Small intestine (tissue), 7 donors: ENCODE results near the gene RBFOX2. TPM values are rescaled to one million over a fixed set of nuclear protein-coding genes. Genes with fewer than 3 reads are reported as not detected.

Experiments used
- DNase-seq, 2 donors: peaks; one replicate each; pipeline versions ENCODE4 v3.0.0 to v3.0.0-alpha.2; 2013
- FAIRE-seq: peaks from 2 replicates; lab custom pipeline; 2012; peaks lifted over from hg19 to GRCh38; lab: Jason Lieb, UNC
- H3K27ac ChIP-seq, 3 donors: one replicate each; pipeline ENCODE4 v1.5.1; 2013; ENCODE audit warnings: low read length in 2 of 3, mild to moderate bottlenecking in 2 of 3, control low read depth in 1 of 3, inconsistent platforms in 1 of 3, low read depth in 1 of 3, moderate library complexity in 1 of 3
- H3K27me3 ChIP-seq, 3 donors: one replicate each; pipeline ENCODE4 v1.6.1; 2013; ENCODE audit warnings: low read length in 3 of 3, inconsistent platforms in 1 of 3; ENCODE audit not compliant: control insufficient read depth in 3 of 3, insufficient read depth in 3 of 3
- H3K36me3 ChIP-seq, 3 donors: one replicate each; pipeline ENCODE4 v1.6.1; 2013; ENCODE audit warnings: low read length in 3 of 3, inconsistent platforms in 1 of 3, low read depth in 1 of 3, mild to moderate bottlenecking in 1 of 3, moderate library complexity in 1 of 3; ENCODE audit not compliant: control insufficient read depth in 3 of 3, insufficient read depth in 2 of 3
- H3K4me1 ChIP-seq, 3 donors: one replicate each; pipeline ENCODE4 v1.6.1; 2013; ENCODE audit warnings: low read length in 2 of 3, inconsistent platforms in 1 of 3, low read depth in 1 of 3, mild to moderate bottlenecking in 1 of 3, moderate library complexity in 1 of 3; ENCODE audit not compliant: control insufficient read depth in 3 of 3, insufficient read depth in 2 of 3
- H3K4me3 ChIP-seq, 3 donors: one replicate each; pipeline ENCODE4 v1.5.1; 2013; ENCODE audit warnings: low read length in 3 of 3, control low read depth in 1 of 3, inconsistent platforms in 1 of 3, low read depth in 1 of 3, mild to moderate bottlenecking in 1 of 3, moderate library complexity in 1 of 3
- H3K9me3 ChIP-seq, 2 donors: one replicate each; pipeline ENCODE4 v1.6.1; 2013; ENCODE audit warnings: low read depth in 1 of 2, low read length in 1 of 2; ENCODE audit not compliant: control insufficient read depth in 2 of 2, insufficient read depth in 1 of 2
- WGBS, 3 donors: extraction: QIAGEN DNeasy Blood & Tissue Kit; methylation state at CpG; one replicate each; pipeline ENCODE4 v1.1.7; 2013; 5-methylcytosine and 5-hydroxymethylcytosine counted together
- polyA plus RNA-seq, 4 donors: library from polyadenylated mRNA; stranded (reverse) in 3 of 4; unstranded in 1 of 4; fragments of 200-250 nt in 3 of 4; fragments of 120-200 nt in 1 of 4; gene quantifications; one replicate each; pipeline versions ENCODE4 v1.2.1 to v1.2.3, GENCODE V29; 2013
- donor health status: healthy with polysubstance abuse.
- donor health status: control.
- donor health status: control.
- donor health status: Bipolar disorder and iron deficiency.
- donor health status: healthy.

Gene RBFOX2
- polyA plus RNA-seq, 4 donors = 12.3 to 43.1 (median 23.8) TPM

DNA sequence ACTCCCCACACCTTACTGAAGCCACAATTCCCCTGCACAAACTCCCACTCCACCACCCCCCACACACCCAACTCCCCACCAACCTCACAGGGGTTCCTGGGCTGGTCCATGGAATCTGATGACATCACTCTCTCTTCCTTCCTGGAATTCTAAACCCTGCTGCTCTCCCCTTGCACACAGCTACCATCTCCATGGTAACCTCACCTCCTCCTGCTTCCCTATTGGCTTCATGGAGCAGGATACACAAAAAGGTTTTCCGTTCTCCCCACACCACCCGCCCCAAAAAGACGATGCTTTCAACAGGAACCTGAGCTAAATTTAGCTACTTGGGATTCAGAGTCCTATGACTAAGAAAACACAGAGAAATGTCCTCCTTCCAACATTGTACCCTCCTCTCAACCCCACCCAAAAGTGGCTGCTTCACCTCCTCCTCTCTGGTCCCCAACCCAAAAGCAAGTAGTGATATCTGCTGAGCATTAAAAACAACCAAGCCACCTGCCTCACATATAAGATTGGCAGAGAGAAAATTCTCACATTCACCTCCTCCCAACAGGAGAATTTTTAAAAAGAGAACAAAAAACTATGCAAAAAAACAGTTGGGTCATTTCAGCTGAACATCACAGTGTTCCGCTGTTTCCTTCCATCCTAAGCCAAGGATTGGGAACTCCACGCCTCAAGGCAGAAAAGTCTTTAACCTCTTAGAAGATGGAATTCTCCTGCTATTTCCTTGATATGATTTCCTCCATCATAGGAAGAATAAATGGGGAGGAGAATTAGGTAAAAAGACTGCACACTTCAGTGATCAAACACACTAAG lies 66.9 kb downstream of the RBFOX2 start:
- no peak overlapping the region for H3K4me3 ChIP-seq
- no peaks in the 10 kb centered on the region for H3K9me3 ChIP-seq
- no peaks in the 10 kb centered on the region for H3K36me3 ChIP-seq
- H3K27ac ChIP-seq = peak overlapping the region in 2 of 3 donors; percentile 63 to 79
- FAIRE-seq = no peak
- H3K27me3 ChIP-seq = no peaks in the 10 kb centered on the region
- WGBS, 3 donors = 51 to 91% (median 81%) methylated on average over 5 of the region's 5 CpGs
- peaks cover 0 to 3% (median 0%) of the 10 kb centered on the region in 3 donors for H3K4me1 ChIP-seq
- peak in 1 of 2 donors; percentile 31 for DNase-seq

DNA sequence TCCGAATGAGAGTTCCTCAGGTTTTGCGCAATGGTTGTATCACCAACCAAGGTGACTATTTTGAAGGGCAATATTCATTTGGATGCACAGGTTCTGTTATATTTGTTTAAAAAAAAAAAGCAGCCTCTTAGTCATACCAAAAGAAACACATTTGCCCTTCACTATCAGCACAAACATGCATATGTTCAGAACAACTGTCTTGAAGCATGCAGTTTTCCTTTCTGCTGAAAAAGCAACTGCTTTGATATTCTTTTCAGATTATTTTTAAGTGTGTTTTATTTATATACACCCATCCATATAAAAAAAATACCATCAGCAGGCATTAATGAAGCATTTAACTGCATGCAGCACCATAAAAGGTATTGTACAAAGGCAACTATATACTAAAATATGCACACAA lies 67.8 kb downstream of the RBFOX2 start:
- WGBS, 3 donors = 92 to 97% (median 94%) methylated on average over 2 of the region's 2 CpGs
- Histone ChIP-seq H3K9me3 (no peaks in the 10 kb centered on the region), H3K36me3 (no peaks in the 10 kb centered on the region), H3K27me3 (no peaks in the 10 kb centered on the region), H3K4me1 (peaks cover 0 to 3% (median 0%) of the 10 kb centered on the region in 3 donors), H3K4me3 (no peak overlapping the region), H3K27ac (peak overlapping the region in 1 of 3 donors; percentile 63)
- no peak for FAIRE-seq
- no peak for DNase-seq

DNA sequence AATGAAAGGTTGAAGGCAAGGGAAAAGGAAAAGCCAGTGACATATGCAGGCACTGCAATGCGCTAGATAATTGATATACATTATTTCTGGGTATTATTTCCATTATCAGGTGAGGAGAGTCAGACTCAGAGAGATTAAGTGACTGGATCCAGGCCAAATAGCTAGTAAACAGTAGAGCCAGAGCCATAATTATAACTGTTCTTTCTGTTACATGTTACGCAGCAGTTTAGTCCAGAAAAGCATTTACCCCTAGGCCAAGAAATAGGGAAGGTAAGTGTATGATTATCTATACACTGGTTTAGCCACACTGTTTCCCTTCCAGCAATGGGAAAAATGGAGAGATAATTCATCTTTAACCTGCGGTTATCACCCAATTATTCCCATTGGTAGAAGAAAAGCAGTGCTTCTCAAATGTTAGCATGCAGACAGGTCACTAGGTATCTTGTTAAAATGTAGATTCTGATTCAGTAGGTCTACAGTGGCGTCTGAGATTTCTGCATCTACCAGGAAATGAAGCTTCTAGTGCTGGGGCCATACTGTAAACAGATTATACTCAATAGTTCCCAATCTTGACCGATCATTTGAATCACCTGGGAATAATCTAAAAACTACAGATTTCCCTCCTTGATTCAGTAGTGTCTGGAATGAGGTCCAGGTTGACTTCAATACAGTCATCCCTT lies 69.4 kb downstream of the RBFOX2 start:
- WGBS, 3 donors = 77 to 88% (median 82%) methylated on average over 5 of the region's 5 CpGs
- Histone ChIP-seq H3K9me3 (no peaks in the 10 kb centered on the region), H3K27me3 (no peaks in the 10 kb centered on the region), H3K4me3 (no peak overlapping the region), H3K4me1 (peaks cover 0 to 3% (median 0%) of the 10 kb centered on the region in 3 donors), H3K27ac (no peak overlapping the region), H3K36me3 (no peaks in the 10 kb centered on the region)
- FAIRE-seq (no peak), DNase-seq (no peak)

DNA sequence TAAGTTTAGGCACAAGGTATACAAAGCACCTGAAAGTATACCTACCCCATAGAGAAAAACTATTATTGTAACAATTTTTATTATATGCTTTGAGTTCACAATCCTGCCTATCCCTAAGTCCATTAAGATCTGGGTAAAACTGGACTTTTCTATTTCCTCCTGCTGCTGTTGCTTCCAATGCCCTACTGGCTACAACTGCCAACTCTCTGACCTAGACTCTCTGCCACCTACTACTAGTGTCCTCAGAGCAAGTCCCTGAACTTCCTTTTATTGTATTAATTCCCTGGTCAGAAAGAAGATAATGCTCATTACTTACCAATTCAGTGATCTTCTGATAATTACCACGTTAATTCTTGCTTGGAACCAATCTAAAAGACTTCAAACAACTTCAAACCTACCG lies 70.3 kb downstream of the RBFOX2 start:
- FAIRE-seq (no peak), DNase-seq (no peak)
- no peak overlapping the region for H3K27ac ChIP-seq
- H3K27me3 ChIP-seq = no peaks in the 10 kb centered on the region
- WGBS, 3 donors = 67 to 70% (median 68%) methylated on average over 2 of the region's 2 CpGs
- no peaks in the 10 kb centered on the region for H3K9me3 ChIP-seq
- peaks cover 0 to 3% (median 0%) of the 10 kb centered on the region in 3 donors for H3K4me1 ChIP-seq
- no peak overlapping the region for H3K4me3 ChIP-seq
- H3K36me3 ChIP-seq = no peaks in the 10 kb centered on the region

DNA sequence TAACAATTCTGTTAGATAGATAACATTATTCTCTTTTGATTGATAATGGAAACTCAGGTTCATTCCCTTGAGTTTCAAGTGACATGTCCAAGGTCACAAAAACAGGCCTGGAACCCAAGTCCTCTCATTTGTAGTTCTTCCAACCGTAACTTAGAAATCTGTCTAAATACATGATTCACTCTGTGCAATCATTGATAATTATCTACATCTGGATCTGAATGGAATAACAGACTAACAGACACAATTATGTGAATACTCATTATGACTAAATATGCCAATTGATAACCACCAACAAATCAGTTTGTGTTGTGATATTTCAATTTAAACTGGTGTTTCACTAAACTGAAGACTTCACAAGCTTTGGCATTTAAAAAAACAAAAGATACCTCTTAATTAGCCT lies 71.0 kb downstream of the RBFOX2 start:
- 80 to 83% (median 83%) methylated on average over 1 of the region's 1 CpG for WGBS, 3 donors
- Histone ChIP-seq H3K4me3 (no peak overlapping the region), H3K27ac (no peak overlapping the region), H3K36me3 (no peaks in the 10 kb centered on the region), H3K27me3 (no peaks in the 10 kb centered on the region), H3K4me1 (peaks cover 0 to 1% (median 0%) of the 10 kb centered on the region in 3 donors), H3K9me3 (no peaks in the 10 kb centered on the region)
- DNase-seq = no peak
- FAIRE-seq = no peak

DNA sequence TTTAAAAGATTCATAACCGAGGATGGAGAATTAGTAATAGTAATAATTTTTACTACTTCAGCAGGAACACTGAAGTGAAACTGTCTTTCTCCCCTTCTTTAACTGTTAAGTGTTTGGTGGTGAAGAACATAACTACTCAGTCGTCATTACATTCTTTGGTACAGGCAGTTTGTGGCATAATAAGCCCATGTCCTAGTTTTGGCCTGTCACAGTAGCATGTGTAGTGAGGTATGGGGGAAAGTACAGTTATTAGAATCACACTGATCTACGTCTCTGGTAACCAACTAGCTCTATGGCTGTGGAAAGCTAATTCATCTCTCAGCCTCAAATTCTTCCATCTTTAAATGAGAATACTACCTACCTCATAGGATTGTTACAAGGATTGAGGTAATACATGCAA lies 71.8 kb downstream of the RBFOX2 start:
- no peaks in the 10 kb centered on the region for H3K4me1 ChIP-seq
- FAIRE-seq (no peak), DNase-seq (no peak)
- no peak overlapping the region for H3K4me3 ChIP-seq
- no peak overlapping the region for H3K27ac ChIP-seq
- H3K27me3 ChIP-seq = no peaks in the 10 kb centered on the region
- no peaks in the 10 kb centered on the region for H3K9me3 ChIP-seq
- 67 to 81% (median 77%) methylated on average over 3 of the region's 3 CpGs for WGBS, 3 donors
- H3K36me3 ChIP-seq = no peaks in the 10 kb centered on the region

DNA sequence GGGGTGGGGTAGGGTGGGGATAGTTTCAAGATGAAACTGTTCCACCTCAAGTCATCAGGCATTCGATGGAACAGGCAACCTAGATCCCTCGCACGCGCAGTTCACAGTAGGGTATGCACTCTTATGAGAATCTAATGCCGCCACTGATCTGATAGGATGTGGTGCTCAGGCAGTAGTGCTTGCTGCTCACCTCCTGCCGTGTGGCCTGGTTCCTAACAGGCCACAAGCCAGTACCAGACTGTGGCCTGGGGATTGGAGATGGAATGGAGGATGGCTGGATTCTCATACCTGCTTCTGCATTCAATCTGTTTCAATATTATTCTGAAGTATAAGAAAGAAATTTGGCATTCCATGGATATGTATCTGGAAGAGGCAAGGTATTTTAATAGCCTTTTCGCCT lies 73.1 kb downstream of the RBFOX2 start:
- WGBS, 3 donors = 88 to 94% (median 91%) methylated on average over 7 of the region's 7 CpGs
- Histone ChIP-seq H3K27me3 (no peaks in the 10 kb centered on the region), H3K27ac (no peak overlapping the region), H3K36me3 (no peaks in the 10 kb centered on the region), H3K4me3 (no peak overlapping the region), H3K9me3 (no peaks in the 10 kb centered on the region), H3K4me1 (no peaks in the 10 kb centered on the region)
- FAIRE-seq (no peak), DNase-seq (no peak)

DNA sequence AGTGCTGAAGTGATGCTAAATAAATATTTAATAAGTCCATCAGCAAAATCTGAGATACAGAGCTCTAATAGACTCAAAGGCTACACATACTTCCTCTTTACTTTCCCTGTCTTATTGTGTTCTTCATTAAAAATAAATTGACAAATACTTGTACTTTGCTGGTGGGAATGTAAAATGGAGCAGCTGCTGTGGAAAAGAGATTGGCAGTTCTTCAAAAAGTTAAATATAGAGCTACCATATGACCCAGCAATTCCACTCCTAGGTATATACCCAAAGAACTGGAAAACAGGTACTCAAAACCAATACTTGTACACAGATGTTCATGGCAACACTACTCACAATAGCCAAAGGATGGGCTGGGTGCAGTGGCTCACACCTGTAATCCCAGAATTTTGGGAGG lies 76.0 kb downstream of the RBFOX2 start:
- Histone ChIP-seq H3K9me3 (no peaks in the 10 kb centered on the region), H3K27me3 (no peaks in the 10 kb centered on the region), H3K27ac (no peak overlapping the region), H3K36me3 (no peaks in the 10 kb centered on the region), H3K4me3 (no peak overlapping the region), H3K4me1 (no peaks in the 10 kb centered on the region)
- DNase-seq = no peak
- no peak for FAIRE-seq
